Gastroesophageal sphincter (tissue), 3 donors: ENCODE results near the gene CCDC136.

Experiments used
- CTCF ChIP-seq, 4 experiments: fragments of 200-600 bp in 2 of 4; fragments of 450-650 bp in 2 of 4; sonication (generic) in 1 of 4; IDR thresholded peaks; one replicate each; pipeline ENCODE4 v1.5.1; 2017 to 2019; ENCODE audit warnings: antibody characterized with exemption in 4 of 4, mild to moderate bottlenecking in 2 of 4, moderate library complexity in 2 of 4
- EP300 ChIP-seq: sonication (generic); formaldehyde crosslinking; IDR thresholded peaks from one replicate; pipeline ENCODE4 v1.6.1; 2017; ENCODE audit warnings: antibody characterized with exemption, mild to moderate bottlenecking
- POLR2A ChIP-seq, 2 donors: fragments of 450-650 bp; IDR thresholded peaks; one replicate each; pipeline ENCODE4 v1.6.1; 2017; ENCODE audit warnings: antibody characterized with exemption in 2 of 2, mild to moderate bottlenecking in 2 of 2, moderate library complexity in 1 of 2
- POLR2AphosphoS5 ChIP-seq: sonication (generic); formaldehyde crosslinking; IDR thresholded peaks from one replicate; pipeline ENCODE4 v1.6.1; 2017; ENCODE audit warnings: antibody characterized with exemption

DNA sequence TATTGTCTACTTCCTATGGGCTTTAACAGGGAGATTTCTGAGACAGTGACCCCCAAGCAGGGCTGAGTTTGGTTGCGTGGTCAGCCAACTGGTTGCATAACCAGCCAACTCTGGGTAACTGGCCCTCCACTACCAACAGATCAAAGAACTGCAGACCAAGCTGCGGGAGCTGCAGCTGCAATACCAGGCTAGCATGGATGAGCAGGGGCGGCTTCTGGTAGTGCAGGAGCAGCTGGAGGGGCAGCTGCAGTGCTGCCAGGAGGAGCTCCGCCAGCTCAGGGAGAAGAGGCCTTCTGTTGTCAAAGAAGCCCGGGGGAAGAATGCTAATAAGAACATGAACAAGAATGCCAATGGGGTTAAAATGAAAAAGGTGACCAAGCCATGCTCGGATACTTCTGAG is 22.7 kb downstream of the CCDC136 start:
- TF ChIP-seq POLR2A (IDR thresholded peaks at IDR 0.05) (no peak), CTCF (IDR thresholded peaks at IDR 0.05) (no peak), POLR2AphosphoS5 (no peak), EP300 (no peak)
